Keratinocyte (primary cell): ENCODE data around the gene MNX1.

ENCODE experiments used
- EZH2 ChIP-seq: IDR thresholded peaks from one replicate; pipeline ENCODE4 v1.6.1; 2012; ENCODE audit warnings: inconsistent platforms, mild to moderate bottlenecking, low read length, moderate library complexity
- TF ChIP-seq, protein P1 (sequence below), 3 experiments: IDR thresholded peaks in 1 of 3; conservative IDR thresholded peaks in 1 of 3; optimal IDR thresholded peaks in 1 of 3; 2 replicates in 2 of 3; 3 replicates in 1 of 3; pipeline versions ENCODE3 to v1.5.1; 2011; ENCODE audit warnings: low read length in 3 of 3, mild to moderate bottlenecking in 3 of 3, moderate library complexity in 2 of 3, control low read depth in 1 of 3, inconsistent platforms in 1 of 3; ENCODE audit not compliant: insufficient read depth in 2 of 3; ENCODE audit errors: extremely low read depth in 1 of 3

DNA sequence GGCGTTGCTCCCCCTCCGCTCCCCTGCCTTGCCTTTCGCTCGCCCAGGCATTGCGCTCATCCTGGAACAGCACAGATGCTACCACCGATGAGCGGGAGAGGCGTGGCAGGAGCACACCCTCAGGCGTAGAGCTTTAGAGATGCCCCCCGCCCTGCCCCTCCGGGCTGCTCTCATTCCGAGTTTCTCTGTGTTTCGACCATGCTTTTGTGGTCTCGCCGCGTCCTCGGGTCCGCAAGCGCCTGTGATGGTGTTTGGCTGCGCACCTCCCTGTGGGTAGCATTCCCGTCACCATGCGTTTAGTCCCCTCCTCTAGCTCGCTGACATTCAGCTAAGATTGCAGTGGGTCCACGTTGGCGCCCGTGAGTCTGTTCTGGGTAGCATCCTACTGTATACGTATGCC is 42.3 kb downstream of the MNX1 start:
- TF ChIP-seq, protein P1, sequence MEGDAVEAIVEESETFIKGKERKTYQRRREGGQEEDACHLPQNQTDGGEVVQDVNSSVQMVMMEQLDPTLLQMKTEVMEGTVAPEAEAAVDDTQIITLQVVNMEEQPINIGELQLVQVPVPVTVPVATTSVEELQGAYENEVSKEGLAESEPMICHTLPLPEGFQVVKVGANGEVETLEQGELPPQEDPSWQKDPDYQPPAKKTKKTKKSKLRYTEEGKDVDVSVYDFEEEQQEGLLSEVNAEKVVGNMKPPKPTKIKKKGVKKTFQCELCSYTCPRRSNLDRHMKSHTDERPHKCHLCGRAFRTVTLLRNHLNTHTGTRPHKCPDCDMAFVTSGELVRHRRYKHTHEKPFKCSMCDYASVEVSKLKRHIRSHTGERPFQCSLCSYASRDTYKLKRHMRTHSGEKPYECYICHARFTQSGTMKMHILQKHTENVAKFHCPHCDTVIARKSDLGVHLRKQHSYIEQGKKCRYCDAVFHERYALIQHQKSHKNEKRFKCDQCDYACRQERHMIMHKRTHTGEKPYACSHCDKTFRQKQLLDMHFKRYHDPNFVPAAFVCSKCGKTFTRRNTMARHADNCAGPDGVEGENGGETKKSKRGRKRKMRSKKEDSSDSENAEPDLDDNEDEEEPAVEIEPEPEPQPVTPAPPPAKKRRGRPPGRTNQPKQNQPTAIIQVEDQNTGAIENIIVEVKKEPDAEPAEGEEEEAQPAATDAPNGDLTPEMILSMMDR (optimal IDR thresholded peaks at IDR 0.05 in 1 of 3, IDR thresholded peaks at IDR 0.05 in 1 of 3, conservative IDR thresholded peaks at IDR 0.05 in 1 of 3; ENCODE audit: extremely low read depth in 1 of 3, insufficient read depth in 2 of 3, low read length in 3 of 3): no peak
- no peak for TF ChIP-seq EZH2
